IPS DF 6.9 (cell line): Measurements from ENCODE around the gene SLC16A13.
"Not testable (repeated sequence)": the region's sequence is repeated elsewhere in the genome, so short reads cannot be mapped to it uniquely, and the experiment has no call there.

ENCODE experiments used
- DNase-seq: peaks from one replicate; pipeline ENCODE4 v3.0.0-alpha.2; 2013; ENCODE audit warnings: low read depth, low spot score
- H3K27ac ChIP-seq: one replicate; pipeline ENCODE4 v1.5.1; 2013; ENCODE audit warnings: low read length, control low read depth
- H3K27me3 ChIP-seq: 2 replicates; pipeline ENCODE4 v1.6.1; 2013; ENCODE audit warnings: mild to moderate bottlenecking, low read length; ENCODE audit not compliant: control insufficient read depth, insufficient read depth
- H3K36me3 ChIP-seq: 2 replicates; pipeline ENCODE4 v1.6.1; 2013; ENCODE audit warnings: low read length; ENCODE audit not compliant: control insufficient read depth, insufficient read depth
- H3K4me1 ChIP-seq: 2 replicates; pipeline ENCODE4 v1.6.1; 2013; ENCODE audit warnings: low read length; ENCODE audit not compliant: control insufficient read depth, insufficient read depth
- H3K4me3 ChIP-seq: 2 replicates; pipeline ENCODE4 v1.5.1; 2013; ENCODE audit warnings: mild to moderate bottlenecking, low read length
- H3K9me3 ChIP-seq: 2 replicates; pipeline ENCODE4 v1.6.1; 2013; ENCODE audit warnings: low read length, inconsistent platforms; ENCODE audit not compliant: control insufficient read depth, insufficient read depth
- WGBS: extraction: QIAGEN DNeasy Blood & Tissue Kit; methylation state at CpG from one replicate; pipeline ENCODE4 v1.1.7; 2013; ENCODE audit warnings: mixed read lengths, missing lambda C conversion rate; ENCODE audit not compliant: insufficient read length, insufficient coverage; 5-methylcytosine and 5-hydroxymethylcytosine counted together

SLC16A13 gene

GRCh38 chr17:7046127-7046724 lies 10.4 kb downstream of the SLC16A13 start:
- H3K4me3 ChIP-seq: peak overlapping the region; percentile 11; the same call in 1 of the 2 replicates
- no peaks in the 10 kb centered on the region for H3K36me3 ChIP-seq
- DNase-seq: no peak
- H3K27ac ChIP-seq: no peak overlapping the region
- H3K27me3 ChIP-seq: peaks cover 11% of the 10 kb centered on the region; the same call in 1 of the 2 replicates
- WGBS: no CpG with 5 or more reads among the region's 15 CpGs
- H3K9me3 ChIP-seq: no peaks in the 10 kb centered on the region
- H3K4me1 ChIP-seq: peaks cover 7% of the 10 kb centered on the region

- peak overlapping the region; percentile 11; the same call in 1 of the 2 replicates for H3K4me3 ChIP-seq
Observed at GRCh38 chr17:7046725-7047397, 11.0 kb downstream of the SLC16A13 start.

DNA sequence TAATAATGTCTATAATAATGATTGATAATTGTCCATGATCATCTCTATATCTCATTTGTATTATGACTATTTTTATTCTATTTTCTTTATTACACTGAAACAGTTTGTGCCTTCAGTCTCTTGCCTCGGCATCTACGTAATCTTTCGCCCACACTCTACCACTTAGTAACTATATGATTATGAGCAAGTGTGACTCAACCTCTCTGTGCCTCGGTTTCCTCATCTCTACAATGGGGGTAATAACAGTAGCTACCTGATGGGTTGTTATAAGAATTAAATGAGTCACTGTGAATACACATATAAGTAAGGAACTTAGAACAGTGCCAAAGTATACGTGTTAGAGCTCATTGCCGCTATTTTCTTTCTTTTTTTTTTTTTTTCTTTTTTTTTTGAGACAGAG lies 11.8 kb downstream of the SLC16A13 start:
- Histone ChIP-seq H3K4me1 (no peaks in the 10 kb centered on the region; the same call in 1 of the 2 replicates), H3K4me3 (no peak overlapping the region), H3K27me3 (peaks cover 11% of the 10 kb centered on the region; the same call in 1 of the 2 replicates), H3K9me3 (no peaks in the 10 kb centered on the region), H3K27ac (no peak overlapping the region), H3K36me3 (no peaks in the 10 kb centered on the region)
- DNase-seq: no peak
- WGBS: no CpG with 5 or more reads among the region's 6 CpGs

More at GRCh38 chr17:7046725-7047397, 11.0 kb downstream of the SLC16A13 start:
- peaks cover 11% of the 10 kb centered on the region; the same call in 1 of the 2 replicates for H3K27me3 ChIP-seq
- no CpG with 5 or more reads among the region's 26 CpGs for WGBS
- DNase-seq, H3K4me1 ChIP-seq, H3K36me3 ChIP-seq, H3K9me3 ChIP-seq, H3K27ac ChIP-seq: not testable (repeated sequence)

DNA sequence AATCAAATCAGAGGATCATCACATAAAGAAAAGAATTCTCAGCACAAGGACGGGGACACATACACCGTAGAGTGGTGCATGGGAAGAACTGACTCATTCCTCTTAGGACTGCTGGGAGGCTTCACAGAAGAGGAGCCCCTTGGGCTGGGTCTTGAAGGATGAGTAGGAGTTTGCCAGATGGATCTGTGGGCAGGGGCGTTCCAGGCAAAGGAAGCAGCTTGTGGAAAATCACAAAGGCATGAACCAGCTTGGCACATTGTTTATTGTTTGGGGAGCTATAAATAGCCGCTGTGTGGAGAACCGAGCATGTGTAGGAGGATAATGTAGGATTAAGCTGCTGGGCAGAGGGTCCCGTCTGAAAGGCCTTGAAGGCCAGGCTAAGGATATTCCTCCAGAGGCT lies 13.2 kb downstream of the SLC16A13 start:
- no CpG with 5 or more reads among the region's 6 CpGs for WGBS
- DNase-seq: no peak
- H3K36me3 ChIP-seq: no peaks in the 10 kb centered on the region

DNA sequence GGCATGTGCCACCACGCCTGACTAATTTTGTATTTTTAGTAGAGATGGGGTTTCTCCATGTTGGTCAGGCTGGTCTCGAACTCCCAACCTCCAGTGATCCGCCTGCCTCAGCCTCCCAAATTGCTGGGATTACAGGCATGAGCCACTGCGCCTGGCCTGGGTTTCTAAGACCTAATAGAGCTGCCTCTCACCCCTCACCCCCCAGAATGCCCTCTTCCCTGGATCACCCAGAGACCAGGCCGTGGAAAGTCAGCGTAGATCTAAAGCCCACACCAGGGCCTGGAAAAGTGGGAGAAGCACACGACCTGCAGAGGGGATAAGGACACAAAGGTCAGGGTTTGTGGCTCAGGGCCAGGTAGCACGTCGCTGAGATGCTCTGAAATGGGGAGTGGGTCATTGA lies 14.8 kb downstream of the SLC16A13 start:
- no CpG with 5 or more reads among the region's 9 CpGs for WGBS
- not testable (repeated sequence) for H3K4me1 ChIP-seq, H3K27ac ChIP-seq

More for the DNA sequence above, 13.2 kb downstream of the SLC16A13 start:
- Histone ChIP-seq H3K27ac (no peak overlapping the region), H3K27me3 (peaks cover 4% of the 10 kb centered on the region; the same call in 1 of the 2 replicates), H3K4me1 (no peaks in the 10 kb centered on the region; the same call in 1 of the 2 replicates), H3K9me3 (no peaks in the 10 kb centered on the region), H3K4me3 (no peak overlapping the region)

DNA sequence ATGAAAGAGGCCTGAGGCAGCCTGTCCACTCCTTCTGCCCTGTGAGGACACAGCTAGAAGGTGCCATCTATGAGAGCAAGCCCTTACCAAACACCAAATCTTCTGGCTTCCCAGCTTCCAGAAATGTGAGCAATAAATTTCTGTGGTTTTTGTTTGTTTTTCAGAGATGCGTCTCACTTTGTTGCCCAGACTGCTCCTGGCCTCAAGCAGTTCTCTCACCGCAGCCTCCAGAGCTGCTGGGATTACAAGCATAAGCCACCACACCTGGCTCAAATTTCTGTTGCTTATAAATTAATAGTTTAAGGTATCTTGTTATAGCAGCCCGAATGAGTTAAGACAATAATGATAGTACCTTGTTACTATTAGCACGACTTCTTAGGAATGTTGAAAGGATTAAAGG lies 20.6 kb downstream of the SLC16A13 start:
- H3K4me3 ChIP-seq: no peak overlapping the region
- no peaks in the 10 kb centered on the region for H3K9me3 ChIP-seq
- H3K36me3 ChIP-seq: no peaks in the 10 kb centered on the region
- H3K4me1 ChIP-seq: no peaks in the 10 kb centered on the region
- H3K27ac ChIP-seq: no peak overlapping the region
- no CpG with 5 or more reads among the region's 4 CpGs for WGBS
- DNase-seq: no peak
- no peaks in the 10 kb centered on the region for H3K27me3 ChIP-seq

More for the DNA sequence above, 14.8 kb downstream of the SLC16A13 start:
- H3K36me3 ChIP-seq, DNase-seq, H3K9me3 ChIP-seq, H3K27me3 ChIP-seq, H3K4me3 ChIP-seq: not testable (repeated sequence)

GRCh38 chr17:7058831-7059447 lies 23.1 kb downstream of the SLC16A13 start:
- no peak for DNase-seq
- Histone ChIP-seq H3K27me3 (no peaks in the 10 kb centered on the region), H3K36me3 (no peaks in the 10 kb centered on the region), H3K9me3 (no peaks in the 10 kb centered on the region), H3K27ac (no peak overlapping the region), H3K4me1 (no peaks in the 10 kb centered on the region), H3K4me3 (no peak overlapping the region)
- no CpG with 5 or more reads among the region's 7 CpGs for WGBS

DNA sequence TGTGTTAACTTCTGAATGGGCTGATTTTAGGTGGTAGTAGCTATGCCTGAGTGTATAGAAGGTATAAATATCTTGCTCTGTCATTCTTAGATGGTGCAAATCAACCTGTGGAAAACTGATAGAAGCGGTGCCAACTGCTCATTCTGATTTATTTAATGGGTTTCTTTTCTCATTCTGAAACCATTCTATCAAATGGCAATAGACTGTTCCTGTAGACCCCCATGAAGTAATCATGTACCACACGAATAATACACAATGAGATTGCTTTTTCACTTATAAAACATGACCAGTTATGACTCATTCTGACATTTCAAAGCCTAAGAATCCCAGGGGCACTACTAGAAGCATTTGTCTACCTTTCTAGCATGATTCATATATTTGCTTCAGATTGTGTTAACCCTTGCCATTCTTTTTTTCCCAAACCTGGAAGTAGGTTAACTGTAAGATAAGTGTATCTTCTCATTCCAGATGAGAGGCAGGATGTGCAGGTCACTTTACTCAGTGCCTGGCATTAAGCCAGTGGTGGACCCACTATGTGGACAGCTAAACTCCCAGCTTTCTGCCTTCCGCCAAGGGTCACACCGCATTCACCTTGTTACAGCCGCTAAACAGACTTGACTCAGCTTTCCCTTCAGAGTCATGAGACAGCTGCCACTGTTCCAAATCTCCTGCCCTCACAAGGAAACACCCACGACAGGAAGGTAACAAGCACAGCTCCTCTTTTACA lies 24.5 kb downstream of the SLC16A13 start:
- Histone ChIP-seq H3K36me3 (no peaks in the 10 kb centered on the region), H3K27me3 (no peaks in the 10 kb centered on the region), H3K9me3 (no peaks in the 10 kb centered on the region), H3K4me3 (no peak overlapping the region), H3K4me1 (no peaks in the 10 kb centered on the region), H3K27ac (no peak overlapping the region)
- DNase-seq: no peak
- no CpG with 5 or more reads among the region's 6 CpGs for WGBS

GRCh38 chr17:7063518-7064094 lies 27.8 kb downstream of the SLC16A13 start:
- no CpG with 5 or more reads among the region's 6 CpGs for WGBS
- DNase-seq: no peak

DNA sequence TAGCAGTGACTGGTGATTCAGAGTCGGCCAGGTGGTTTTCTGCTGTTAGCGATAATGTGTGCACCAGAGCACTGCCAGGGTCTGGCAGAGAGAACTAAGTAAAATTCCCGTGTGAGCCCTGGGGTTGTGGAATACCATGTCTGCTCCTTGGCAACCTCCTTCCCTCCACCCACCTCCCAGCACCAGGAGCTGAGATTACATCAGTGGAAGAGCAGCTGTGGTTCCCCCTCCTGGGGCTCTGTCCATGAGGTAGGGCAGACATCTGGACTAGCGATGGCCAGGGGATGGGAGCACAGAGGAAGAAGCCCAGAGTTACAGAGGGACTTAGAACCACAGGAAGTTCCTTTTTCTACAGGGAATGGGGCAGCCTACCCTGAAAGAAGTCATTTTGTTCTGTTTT lies 28.4 kb downstream of the SLC16A13 start:
- Histone ChIP-seq H3K36me3 (no peaks in the 10 kb centered on the region), H3K9me3 (no peaks in the 10 kb centered on the region), H3K4me1 (no peaks in the 10 kb centered on the region), H3K27ac (no peak overlapping the region), H3K27me3 (no peaks in the 10 kb centered on the region), H3K4me3 (no peak overlapping the region)
- DNase-seq: no peak
- no CpG with 5 or more reads among the region's 4 CpGs for WGBS

More at GRCh38 chr17:7063518-7064094, 27.8 kb downstream of the SLC16A13 start:
- H3K36me3 ChIP-seq: no peaks in the 10 kb centered on the region
- no peak overlapping the region for H3K27ac ChIP-seq
- no peaks in the 10 kb centered on the region for H3K9me3 ChIP-seq
- H3K4me1 ChIP-seq: no peaks in the 10 kb centered on the region
- no peaks in the 10 kb centered on the region for H3K27me3 ChIP-seq
- no peak overlapping the region for H3K4me3 ChIP-seq
